Ascending aorta (tissue), 2 donors: ENCODE results near the gene JUND. TPM values are rescaled to one million over a fixed set of nuclear protein-coding genes. Genes with fewer than 3 reads are reported as not detected.

Experiments
- DNase-seq, 2 donors: peaks; one replicate each; pipeline ENCODE4 v3.0.0-alpha.2; 2019; ENCODE audit warnings: low spot score in 2 of 2
- H3K27ac ChIP-seq, 2 donors: fragments of 200-600 bp; sonication (generic); one replicate each; pipeline ENCODE4 v1.5.1; 2016 to 2017; ENCODE audit warnings: mild to moderate bottlenecking in 1 of 2
- H3K27me3 ChIP-seq: fragments of 200-600 bp; sonication (generic); one replicate; pipeline ENCODE4 v1.5.1; 2017
- H3K36me3 ChIP-seq, 2 donors: fragments of 200-600 bp; sonication (generic); one replicate each; pipeline ENCODE4 v1.5.1; 2016
- H3K4me1 ChIP-seq, 2 donors: fragments of 200-600 bp; sonication (generic); one replicate each; pipeline ENCODE4 v1.5.1; 2016 to 2017; ENCODE audit warnings: mild to moderate bottlenecking in 1 of 2
- H3K4me3 ChIP-seq, 2 donors: fragments of 200-600 bp; sonication (generic); one replicate each; pipeline ENCODE4 v1.5.1; 2016 to 2017; ENCODE audit warnings: mild to moderate bottlenecking in 1 of 2
- H3K9me3 ChIP-seq, 2 donors: fragments of 200-600 bp; sonication (generic); one replicate each; pipeline ENCODE4 v1.5.1; 2016
- CTCF ChIP-seq, 3 experiments: fragments of 200-600 bp in 2 of 3; fragments of 450-650 bp in 1 of 3; sonication (generic) in 2 of 3; IDR thresholded peaks; one replicate each; pipeline ENCODE4 v1.5.1; 2016 to 2019; ENCODE audit warnings: antibody characterized with exemption in 3 of 3, mild to moderate bottlenecking in 1 of 3, moderate library complexity in 1 of 3
- intact Hi-C: fragments of 100-400 bp; cut with DNase I; formaldehyde crosslinking; loops from one replicate; pipeline ENCODE4 v1.15.1; 2023
- total RNA-seq: library from RNA; depleted of rRNA; stranded (reverse); fragments of >200 nt; gene quantifications from one replicate; pipeline ENCODE4 v1.1.0, GENCODE V29; 2016

Gene JUND
- total RNA-seq, 1 donor from 2014 or later, result 3,570 TPM

- Histone ChIP-seq H3K27me3 (no peaks in the 10 kb centered on the region), H3K4me1 (peaks cover 4 to 28% of the 10 kb centered on the region in 2 donors), H3K4me3 (no peak overlapping the region), H3K9me3 (no peaks in the 10 kb centered on the region), H3K27ac (peak overlapping the region; percentile 99), H3K36me3 (no peaks in the 10 kb centered on the region)
- peak in 1 of 2 donors; percentile 73 for DNase-seq
- intact Hi-C loops, result loop anchor here (5.0 kb wide), 1 partner anchor 123 kb away; the partner anchor contains the start of gene SSBP4
- TF ChIP-seq CTCF (IDR thresholded peaks at IDR 0.05), result no peak
Observed at GRCh38 chr19:18294467-18294864, 13.0 kb upstream of the JUND start.

GRCh38 chr19:18293642-18294466, 12.4 kb upstream of the JUND start:
- intact Hi-C loops, result loop anchor here (5.0 kb wide), 1 partner anchor 123 kb away; the partner anchor contains the start of gene SSBP4
- DNase-seq, result no peak
- Histone ChIP-seq H3K27ac (peak overlapping the region; percentile 99), H3K4me3 (peak overlapping the region in 1 of 2 donors; percentile 86), H3K27me3 (no peaks in the 10 kb centered on the region), H3K9me3 (no peaks in the 10 kb centered on the region), H3K4me1 (peaks cover 4 to 28% of the 10 kb centered on the region in 2 donors), H3K36me3 (no peaks in the 10 kb centered on the region)
- TF ChIP-seq CTCF (IDR thresholded peaks at IDR 0.05), result no peak

- peak; percentile 49 to 88 for DNase-seq
- Histone ChIP-seq H3K27me3 (no peaks in the 10 kb centered on the region), H3K9me3 (no peaks in the 10 kb centered on the region), H3K4me1 (peaks cover 4 to 28% of the 10 kb centered on the region in 2 donors), H3K4me3 (peak overlapping the region; percentile 72 to 86), H3K36me3 (no peaks in the 10 kb centered on the region), H3K27ac (peak overlapping the region; percentile 99)
- intact Hi-C loops, result loop anchor here (1.0 to 5.0 kb wide), 3 partner anchors 11 to 124 kb away; partner anchors contain the start of genes JUND and SSBP4
- TF ChIP-seq CTCF (IDR thresholded peaks at IDR 0.05), result no peak
Observed at GRCh38 chr19:18292810-18293641, 11.6 kb upstream of the JUND start.

- Histone ChIP-seq H3K9me3 (no peaks in the 10 kb centered on the region), H3K4me3 (peak overlapping the region; percentile 72 to 86), H3K27me3 (no peaks in the 10 kb centered on the region), H3K36me3 (no peaks in the 10 kb centered on the region), H3K27ac (peak overlapping the region; percentile 99), H3K4me1 (peaks cover 4 to 28% of the 10 kb centered on the region in 2 donors)
- TF ChIP-seq CTCF (IDR thresholded peaks at IDR 0.05), result no peak
- no peak for DNase-seq
- intact Hi-C loops, result loop anchor here (1.0 to 5.0 kb wide), 3 partner anchors 11 to 125 kb away; partner anchors contain the start of genes JUND and SSBP4
Observed at GRCh38 chr19:18292462-18292809, 11.0 kb upstream of the JUND start.

- no peaks in the 10 kb centered on the region for H3K36me3 ChIP-seq
- H3K4me1 ChIP-seq, result peaks cover 4 to 28% of the 10 kb centered on the region in 2 donors
- no peaks in the 10 kb centered on the region for H3K9me3 ChIP-seq
- DNase-seq, result peak; percentile 81 to 94
- peak overlapping the region; percentile 72 to 86 for H3K4me3 ChIP-seq
- H3K27me3 ChIP-seq, result no peaks in the 10 kb centered on the region
- intact Hi-C loops, result loop anchor here (1.0 to 5.0 kb wide), 3 partner anchors 11 to 125 kb away; partner anchors contain the start of genes JUND and SSBP4
- TF ChIP-seq CTCF (IDR thresholded peaks at IDR 0.05), result no peak
- peak overlapping the region; percentile 99 for H3K27ac ChIP-seq
Observed at GRCh38 chr19:18291590-18292461, 10.4 kb upstream of the JUND start.
